Neural progenitor cell (in vitro differentiated cells): ENCODE results near the gene GLTP.

Source experiments
- EZH2 ChIP-seq: fragments of 200-600 bp; sonication (generic); IDR thresholded peaks from 2 replicates; pipeline ENCODE4 v1.6.1; 2017; ENCODE audit warnings: antibody characterized with exemption, mild to moderate bottlenecking, moderate library complexity
- EZH2phosphoT487 ChIP-seq: fragments of 200-600 bp; sonication (generic); IDR thresholded peaks from 2 replicates; pipeline ENCODE4 v1.6.1; 2017; ENCODE audit warnings: antibody characterized with exemption
- TF ChIP-seq, protein P1 (sequence below): fragments of 200-600 bp; sonication (generic); IDR thresholded peaks from 2 replicates; pipeline ENCODE4 v1.5.1; 2017; ENCODE audit warnings: antibody characterized with exemption, mild to moderate bottlenecking

- TF ChIP-seq, protein P1, sequence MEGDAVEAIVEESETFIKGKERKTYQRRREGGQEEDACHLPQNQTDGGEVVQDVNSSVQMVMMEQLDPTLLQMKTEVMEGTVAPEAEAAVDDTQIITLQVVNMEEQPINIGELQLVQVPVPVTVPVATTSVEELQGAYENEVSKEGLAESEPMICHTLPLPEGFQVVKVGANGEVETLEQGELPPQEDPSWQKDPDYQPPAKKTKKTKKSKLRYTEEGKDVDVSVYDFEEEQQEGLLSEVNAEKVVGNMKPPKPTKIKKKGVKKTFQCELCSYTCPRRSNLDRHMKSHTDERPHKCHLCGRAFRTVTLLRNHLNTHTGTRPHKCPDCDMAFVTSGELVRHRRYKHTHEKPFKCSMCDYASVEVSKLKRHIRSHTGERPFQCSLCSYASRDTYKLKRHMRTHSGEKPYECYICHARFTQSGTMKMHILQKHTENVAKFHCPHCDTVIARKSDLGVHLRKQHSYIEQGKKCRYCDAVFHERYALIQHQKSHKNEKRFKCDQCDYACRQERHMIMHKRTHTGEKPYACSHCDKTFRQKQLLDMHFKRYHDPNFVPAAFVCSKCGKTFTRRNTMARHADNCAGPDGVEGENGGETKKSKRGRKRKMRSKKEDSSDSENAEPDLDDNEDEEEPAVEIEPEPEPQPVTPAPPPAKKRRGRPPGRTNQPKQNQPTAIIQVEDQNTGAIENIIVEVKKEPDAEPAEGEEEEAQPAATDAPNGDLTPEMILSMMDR = no peak
- no peak for TF ChIP-seq EZH2
- TF ChIP-seq EZH2phosphoT487 = no peak
Observed at GRCh38 chr12:109817627-109818231, 62.6 kb downstream of the GLTP start.
